Astrocyte (in vitro differentiated cells and primary cell): ENCODE data around the gene MAPK12. TPM values are rescaled to one million over a fixed set of nuclear protein-coding genes. Genes with fewer than 3 reads are reported as not detected.

ENCODE experiments used
- DNase-seq: peaks from one replicate; pipeline ENCODE4 v3.0.0-alpha.2; 2010; ENCODE audit warnings: low read depth
- FAIRE-seq: peaks from 2 replicates; lab custom pipeline; 2011; peaks lifted over from hg19 to GRCh38; lab: Jason Lieb, UNC
- H2AFZ ChIP-seq: 2 replicates; pipeline ENCODE4 v1.6.0; 2012; ENCODE audit warnings: low read depth, low read length, inconsistent platforms
- H3K27ac ChIP-seq: 2 replicates; pipeline ENCODE4 v1.5.1; 2011; ENCODE audit warnings: low read depth, low read length, inconsistent platforms
- H3K27me3 ChIP-seq: 2 replicates; pipeline ENCODE4 v1.6.0; 2011; ENCODE audit warnings: low read length, inconsistent platforms; ENCODE audit not compliant: insufficient read depth
- H3K36me3 ChIP-seq: 2 replicates; pipeline ENCODE4 v1.5.1; 2011; ENCODE audit warnings: low read length, inconsistent platforms; ENCODE audit not compliant: insufficient read depth
- H3K4me1 ChIP-seq: 2 replicates; pipeline ENCODE4 v1.5.1; 2011; ENCODE audit warnings: low read length, inconsistent platforms; ENCODE audit not compliant: insufficient read depth
- H3K4me2 ChIP-seq: 2 replicates; pipeline ENCODE4 v1.6.0; 2012; ENCODE audit warnings: low read length, inconsistent platforms
- H3K4me3 ChIP-seq: 2 replicates; pipeline ENCODE4 v1.5.1; 2011; ENCODE audit warnings: low read depth, mild to moderate bottlenecking, low read length, inconsistent platforms; ENCODE audit not compliant: insufficient read depth
- H3K79me2 ChIP-seq: 2 replicates; pipeline ENCODE4 v1.6.0; 2012; ENCODE audit warnings: mild to moderate bottlenecking, low read length, inconsistent platforms; ENCODE audit not compliant: insufficient read depth
- H3K9ac ChIP-seq: 2 replicates; pipeline ENCODE4 v1.6.0; 2012; ENCODE audit warnings: mild to moderate bottlenecking, low read length, inconsistent platforms
- H3K9me3 ChIP-seq: 2 replicates; pipeline ENCODE4 v1.5.1; 2012; ENCODE audit warnings: low read depth, mild to moderate bottlenecking, low read length, inconsistent platforms; ENCODE audit not compliant: insufficient read depth
- H4K20me1 ChIP-seq: 2 replicates; pipeline ENCODE4 v1.6.0; 2012; ENCODE audit warnings: low read length, inconsistent platforms; ENCODE audit not compliant: insufficient read depth
- H3K27ac Mint-ChIP-seq: one replicate; pipeline ENCODE4 v1.8.0; 2021; ENCODE audit warnings: mild to moderate bottlenecking, mixed read lengths; ENCODE audit not compliant: unreplicated experiment
- H3K27me3 Mint-ChIP-seq: one replicate; pipeline ENCODE4 v1.8.0; 2021; ENCODE audit warnings: low read depth, mixed read lengths; ENCODE audit not compliant: unreplicated experiment
- H3K36me3 Mint-ChIP-seq: one replicate; pipeline ENCODE4 v1.8.0; 2021; ENCODE audit warnings: low read depth, mixed read lengths; ENCODE audit not compliant: unreplicated experiment
- H3K4me1 Mint-ChIP-seq: one replicate; pipeline ENCODE4 v1.8.0; 2021; ENCODE audit warnings: low read depth, mixed read lengths; ENCODE audit not compliant: unreplicated experiment
- H3K4me3 Mint-ChIP-seq: one replicate; pipeline ENCODE4 v1.8.0; 2021; ENCODE audit warnings: mild to moderate bottlenecking, moderate library complexity, mixed read lengths; ENCODE audit not compliant: unreplicated experiment
- H3K9me3 Mint-ChIP-seq: one replicate; pipeline ENCODE4 v1.8.0; 2021; ENCODE audit warnings: mild to moderate bottlenecking, mixed read lengths; ENCODE audit not compliant: unreplicated experiment
- EZH2 ChIP-seq: IDR thresholded peaks from 2 replicates; pipeline ENCODE4 v1.6.1; 2012; ENCODE audit warnings: mild to moderate bottlenecking, low read length, inconsistent platforms; ENCODE audit not compliant: insufficient read depth
- total RNA-seq: library from RNA; stranded (reverse); gene quantifications from 2 replicates; pipeline ENCODE4 v1.2.1, GENCODE V29; 2021
- TF ChIP-seq, protein P1 (sequence below): IDR thresholded peaks from 2 replicates; pipeline ENCODE4 v1.5.1; 2011; ENCODE audit warnings: low read depth, mild to moderate bottlenecking, inconsistent platforms, low read length, moderate library complexity; ENCODE audit not compliant: insufficient read depth

Gene MAPK12
- total RNA-seq, 1 donor from 2014 or later = 36.4 TPM

GRCh38 chr22:50278956-50279619, 17.6 kb upstream of the MAPK12 start:
- H3K4me1 ChIP-seq = peaks cover 14% of the 10 kb centered on the region
- H3K79me2 ChIP-seq = peaks cover 9% of the 10 kb centered on the region
- no peak overlapping the region for H3K4me3 Mint-ChIP-seq
- peaks cover 2% of the 10 kb centered on the region for H3K36me3 Mint-ChIP-seq
- peaks cover 41% of the 10 kb centered on the region for H4K20me1 ChIP-seq
- no peak overlapping the region for H3K9ac ChIP-seq
- FAIRE-seq (no peak), DNase-seq (no peak)
- no peak overlapping the region for H3K4me3 ChIP-seq
- H3K4me1 Mint-ChIP-seq = peaks cover 4% of the 10 kb centered on the region
- no peaks in the 10 kb centered on the region for H3K9me3 Mint-ChIP-seq
- no peaks in the 10 kb centered on the region for H3K27me3 ChIP-seq
- no peak overlapping the region for H3K27ac ChIP-seq
- H3K4me2 ChIP-seq = no peak overlapping the region
- no peaks in the 10 kb centered on the region for H3K9me3 ChIP-seq
- H2AFZ ChIP-seq = no peak overlapping the region
- no peak for TF ChIP-seq EZH2
- TF ChIP-seq, protein P1, sequence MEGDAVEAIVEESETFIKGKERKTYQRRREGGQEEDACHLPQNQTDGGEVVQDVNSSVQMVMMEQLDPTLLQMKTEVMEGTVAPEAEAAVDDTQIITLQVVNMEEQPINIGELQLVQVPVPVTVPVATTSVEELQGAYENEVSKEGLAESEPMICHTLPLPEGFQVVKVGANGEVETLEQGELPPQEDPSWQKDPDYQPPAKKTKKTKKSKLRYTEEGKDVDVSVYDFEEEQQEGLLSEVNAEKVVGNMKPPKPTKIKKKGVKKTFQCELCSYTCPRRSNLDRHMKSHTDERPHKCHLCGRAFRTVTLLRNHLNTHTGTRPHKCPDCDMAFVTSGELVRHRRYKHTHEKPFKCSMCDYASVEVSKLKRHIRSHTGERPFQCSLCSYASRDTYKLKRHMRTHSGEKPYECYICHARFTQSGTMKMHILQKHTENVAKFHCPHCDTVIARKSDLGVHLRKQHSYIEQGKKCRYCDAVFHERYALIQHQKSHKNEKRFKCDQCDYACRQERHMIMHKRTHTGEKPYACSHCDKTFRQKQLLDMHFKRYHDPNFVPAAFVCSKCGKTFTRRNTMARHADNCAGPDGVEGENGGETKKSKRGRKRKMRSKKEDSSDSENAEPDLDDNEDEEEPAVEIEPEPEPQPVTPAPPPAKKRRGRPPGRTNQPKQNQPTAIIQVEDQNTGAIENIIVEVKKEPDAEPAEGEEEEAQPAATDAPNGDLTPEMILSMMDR = no peak
- H3K27ac Mint-ChIP-seq = peak overlapping the region; percentile 26
- no peaks in the 10 kb centered on the region for H3K27me3 Mint-ChIP-seq
- H3K36me3 ChIP-seq = peaks cover 15% of the 10 kb centered on the region

DNA sequence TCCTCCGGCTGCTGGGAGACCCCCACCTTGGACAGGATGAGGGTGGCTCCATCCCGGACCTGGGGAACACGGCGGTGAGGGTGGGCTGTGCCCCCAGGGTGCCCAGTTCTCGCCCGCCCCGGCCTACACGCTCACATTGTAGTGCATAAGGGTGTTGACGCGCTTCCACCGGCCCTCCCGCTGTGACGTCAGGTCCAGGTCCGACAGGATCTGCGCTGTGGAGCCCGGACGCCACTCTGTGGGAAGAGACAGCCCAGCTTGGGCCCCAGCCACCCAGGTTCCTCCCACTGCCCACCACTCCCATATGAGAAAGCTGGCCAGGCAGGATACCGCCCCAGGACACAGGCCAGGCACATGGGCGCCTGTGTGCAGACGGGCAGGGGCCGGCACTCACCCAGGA, 17.0 kb upstream of the MAPK12 start:
- Histone ChIP-seq H2AFZ (no peak overlapping the region), H3K9ac (no peak overlapping the region), H3K79me2 (peaks cover 9% of the 10 kb centered on the region), H4K20me1 (peaks cover 44% of the 10 kb centered on the region), H3K4me2 (no peak overlapping the region), H3K4me3 (no peak overlapping the region), H3K27ac (no peak overlapping the region), H3K9me3 (no peaks in the 10 kb centered on the region), H3K4me1 (peaks cover 14% of the 10 kb centered on the region), H3K27me3 (no peaks in the 10 kb centered on the region), H3K36me3 (peaks cover 15% of the 10 kb centered on the region)
- Mint-ChIP-seq H3K9me3 (no peaks in the 10 kb centered on the region), H3K27me3 (no peaks in the 10 kb centered on the region), H3K4me1 (peaks cover 8% of the 10 kb centered on the region), H3K36me3 (peaks cover 2% of the 10 kb centered on the region), H3K27ac (no peak overlapping the region), H3K4me3 (no peak overlapping the region)
- TF ChIP-seq, protein P1 = no peak
- TF ChIP-seq EZH2 = no peak
- FAIRE-seq (no peak), DNase-seq (no peak)

DNA sequence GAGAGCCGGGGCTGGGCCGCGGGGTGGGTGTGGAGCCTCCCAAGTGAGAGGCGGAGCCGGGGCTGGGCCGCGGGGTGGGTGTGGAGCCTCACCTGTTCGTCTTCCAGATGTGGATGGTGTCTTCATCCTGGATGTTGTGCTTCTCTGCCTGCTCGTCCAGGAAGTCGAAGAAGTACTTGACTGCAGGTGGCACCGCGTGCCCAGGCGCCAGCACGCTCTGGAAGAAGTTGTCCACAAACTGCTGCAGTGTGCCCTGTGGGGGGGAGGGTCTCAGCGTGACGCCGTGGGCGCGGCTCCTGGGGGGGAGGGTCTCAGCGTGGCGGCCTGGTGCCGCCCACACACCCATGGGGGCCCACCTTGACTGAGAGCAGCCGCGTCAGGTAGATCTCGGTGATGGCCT, 16.3 kb upstream of the MAPK12 start:
- no peaks in the 10 kb centered on the region for H3K27me3 Mint-ChIP-seq
- Histone ChIP-seq H2AFZ (no peak overlapping the region), H3K4me1 (peaks cover 10% of the 10 kb centered on the region), H3K4me2 (no peak overlapping the region), H3K27me3 (no peaks in the 10 kb centered on the region), H3K36me3 (peaks cover 15% of the 10 kb centered on the region), H3K4me3 (no peak overlapping the region), H3K9ac (no peak overlapping the region), H3K27ac (no peak overlapping the region), H3K9me3 (no peaks in the 10 kb centered on the region), H4K20me1 (peaks cover 47% of the 10 kb centered on the region), H3K79me2 (peaks cover 4% of the 10 kb centered on the region)
- TF ChIP-seq EZH2 = no peak
- TF ChIP-seq, protein P1 = no peak
- DNase-seq = no peak
- FAIRE-seq = no peak
- H3K9me3 Mint-ChIP-seq = no peaks in the 10 kb centered on the region
- H3K27ac Mint-ChIP-seq = no peak overlapping the region
- peaks cover 10% of the 10 kb centered on the region for H3K4me1 Mint-ChIP-seq
- no peak overlapping the region for H3K4me3 Mint-ChIP-seq
- peaks cover 2% of the 10 kb centered on the region for H3K36me3 Mint-ChIP-seq
